ENCODE measurements around the gene BUB1B.
A peak's percentile ranks its signal among the peaks of the same experiment; 100 is the strongest.
"Not testable (repeated sequence)": the region's sequence is repeated elsewhere in the genome, so short reads cannot be mapped to it uniquely, and the experiment has no call there.

The BUB1B gene
- long read RNA-seq, donor 1, partial matches to known transcripts, result 0 of 3 reads
- long read RNA-seq, donor 1, other reads (novel, unspliced or antisense), result 0 of 3 reads
- long read RNA-seq, donor 2, partial matches to known transcripts, result 0 of 2 reads
- long read RNA-seq, donor 2, other reads (novel, unspliced or antisense), result 0 of 2 reads
- long read RNA-seq, donor 3, partial matches to known transcripts, result 0 of 2 reads
- long read RNA-seq, donor 3, other reads (novel, unspliced or antisense), result 0 of 2 reads
- long read RNA-seq, donor 4, partial matches to known transcripts, result 0 of 2 reads
- long read RNA-seq, donor 4, other reads (novel, unspliced or antisense), result 0 of 2 reads
- long read RNA-seq, donor 5, partial matches to known transcripts, result 6 of 8 reads
- long read RNA-seq, donor 5, other reads (novel, unspliced or antisense), result 0 of 8 reads
- long read RNA-seq, donor 6, partial matches to known transcripts, result 0 of 2 reads
- long read RNA-seq, donor 6, other reads (novel, unspliced or antisense), result 0 of 2 reads
- long read RNA-seq, donor 7, result 0 reads
- long read RNA-seq, donor 8, partial matches to known transcripts, result 0 of 1 reads
- long read RNA-seq, donor 8, other reads (novel, unspliced or antisense), result 0 of 1 reads

DNA sequence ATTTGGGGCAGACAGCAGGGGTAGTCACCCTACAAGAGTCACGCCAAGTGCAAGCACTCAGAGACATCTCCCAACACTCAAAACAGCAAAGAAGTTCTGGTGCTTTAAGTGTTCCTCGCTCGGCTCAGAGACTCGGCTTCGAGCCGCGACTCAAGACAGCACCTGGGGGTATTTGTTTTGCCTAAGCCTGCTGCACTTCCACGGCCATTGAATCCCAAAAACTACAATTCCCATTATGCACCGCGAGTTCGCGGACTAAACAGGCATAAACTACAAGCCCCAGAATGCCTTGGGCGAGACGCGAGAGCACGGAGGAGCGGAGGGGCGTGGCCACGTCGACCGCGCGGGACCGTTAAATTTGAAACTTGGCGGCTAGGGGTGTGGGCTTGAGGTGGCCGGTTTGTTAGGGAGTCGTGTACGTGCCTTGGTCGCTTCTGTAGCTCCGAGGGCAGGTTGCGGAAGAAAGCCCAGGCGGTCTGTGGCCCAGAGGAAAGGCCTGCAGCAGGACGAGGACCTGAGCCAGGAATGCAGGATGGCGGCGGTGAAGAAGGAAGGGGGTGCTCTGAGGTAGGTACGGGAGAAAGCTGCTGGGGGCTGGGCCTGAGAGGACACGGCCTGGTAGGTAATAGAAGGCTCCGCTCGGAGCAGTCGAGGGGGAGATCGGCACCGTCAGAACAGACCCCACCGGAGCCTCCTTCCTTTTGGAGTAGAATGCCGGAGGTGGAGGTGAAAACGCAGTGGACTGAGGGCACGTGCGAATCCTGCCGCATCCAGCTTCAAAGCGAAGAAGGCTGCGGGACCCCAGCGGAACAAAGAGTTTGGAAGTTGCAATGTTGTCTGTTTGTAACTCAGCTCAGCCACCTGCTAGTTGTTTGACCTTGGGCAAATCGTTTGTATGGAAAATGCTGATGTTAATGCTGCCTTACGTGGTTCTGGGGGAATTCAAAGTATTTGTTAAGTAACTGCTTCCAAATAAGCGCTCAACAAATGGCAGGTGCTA lies at the start of gene BUB1B:
Gene BUB1B (plus strand): TSS at position 381 of the 1,000 bp plus-strand sequence. CDS start 152 bp downstream, at position 533.
- peak; percentile 92 for DNase-seq

DNA sequence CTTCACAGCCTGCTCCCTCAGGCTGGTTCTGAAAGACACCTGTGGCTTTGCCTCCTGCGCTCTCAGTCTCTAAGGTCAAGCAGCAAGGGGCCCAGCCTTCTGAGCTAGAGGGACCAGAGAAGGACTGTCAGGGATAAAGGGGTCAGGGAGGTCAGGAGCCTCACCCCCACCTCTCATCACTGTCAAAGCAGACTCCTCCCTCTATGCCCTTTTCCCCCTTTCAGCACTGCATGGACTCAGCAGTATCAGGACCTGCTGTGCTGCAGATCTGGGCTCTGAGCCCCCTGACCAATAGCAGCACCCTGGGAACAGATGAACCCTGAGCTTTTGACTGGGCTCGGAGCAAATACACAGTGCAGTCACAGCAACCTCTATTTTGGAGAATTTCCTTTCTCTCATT lies 49.0 kb upstream of the BUB1B start:
- DNase-seq, result no peak

GRCh38 chr15:40112789-40113188 lies 48.1 kb upstream of the BUB1B start:
- DNase-seq, result no peak

DNA sequence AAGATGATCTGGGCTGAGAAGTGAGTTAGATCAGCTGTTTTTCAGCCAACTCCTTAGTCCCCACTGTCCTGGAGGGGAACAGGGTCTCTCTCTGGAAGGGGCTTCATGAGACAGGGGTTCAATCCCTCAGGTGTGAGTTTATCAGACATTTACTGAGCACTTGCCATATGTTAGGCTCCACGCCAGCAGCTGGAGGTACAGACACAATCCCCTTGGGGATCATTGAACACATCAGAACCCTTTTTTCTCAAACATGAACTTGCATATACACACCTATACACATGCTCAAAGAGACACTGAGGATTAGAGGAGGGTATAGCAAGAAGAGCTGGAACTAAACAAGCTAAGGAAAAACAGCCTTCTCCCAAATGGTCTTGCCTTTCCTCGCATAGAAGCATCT lies 46.7 kb upstream of the BUB1B start:
- DNase-seq, result no peak

GRCh38 chr15:40115106-40115505 lies 45.8 kb upstream of the BUB1B start:
- DNase-seq, result not testable (repeated sequence)

GRCh38 chr15:40115670-40116093 lies 45.2 kb upstream of the BUB1B start:
- no peak for DNase-seq

DNA sequence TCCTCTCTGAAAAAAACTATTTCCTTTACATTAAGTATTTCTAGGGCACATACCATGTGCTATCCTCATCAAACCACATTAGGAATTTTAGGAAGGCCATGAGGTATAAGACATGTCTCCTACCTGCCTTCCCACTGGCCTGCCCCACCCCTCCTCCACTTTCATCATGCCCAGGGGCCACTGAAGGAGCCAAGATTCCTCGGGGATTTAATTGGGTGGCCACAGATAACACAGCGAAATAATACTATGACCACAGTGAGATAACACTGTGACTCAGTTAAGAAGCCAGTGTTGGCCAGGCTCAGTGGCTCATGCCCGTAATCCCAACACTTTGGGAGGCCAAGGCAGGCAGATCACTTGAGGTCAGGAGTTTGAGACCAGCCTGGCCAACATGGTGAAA lies 42.4 kb upstream of the BUB1B start:
- no peak for DNase-seq

GRCh38 chr15:40121911-40122638 lies 38.8 kb upstream of the BUB1B start:
- DNase-seq, result no peak

DNA sequence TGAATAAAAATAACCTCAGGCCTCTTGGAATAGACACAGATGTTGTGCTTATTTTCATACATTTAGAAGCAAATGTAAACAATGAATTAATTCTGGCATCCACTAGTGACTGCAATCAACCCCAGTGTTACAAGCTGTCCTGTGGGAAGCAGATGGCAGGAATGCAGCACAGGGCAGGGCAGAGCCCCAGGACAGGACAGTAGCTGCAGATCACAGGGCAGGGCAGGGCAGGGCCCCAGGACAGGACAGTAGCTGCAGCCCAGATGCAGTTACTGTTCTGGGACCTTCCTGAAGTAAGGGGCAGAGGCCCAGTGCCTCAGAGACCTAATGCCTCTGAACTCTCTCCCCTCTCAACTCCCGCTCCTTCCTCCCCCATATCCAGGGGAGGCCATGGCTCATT lies 37.9 kb upstream of the BUB1B start:
- DNase-seq, result not testable (repeated sequence)

- not testable (repeated sequence) for DNase-seq
These were observed 37.0 kb upstream of the BUB1B start for GRCh38 chr15:40123863-40124262.

DNA sequence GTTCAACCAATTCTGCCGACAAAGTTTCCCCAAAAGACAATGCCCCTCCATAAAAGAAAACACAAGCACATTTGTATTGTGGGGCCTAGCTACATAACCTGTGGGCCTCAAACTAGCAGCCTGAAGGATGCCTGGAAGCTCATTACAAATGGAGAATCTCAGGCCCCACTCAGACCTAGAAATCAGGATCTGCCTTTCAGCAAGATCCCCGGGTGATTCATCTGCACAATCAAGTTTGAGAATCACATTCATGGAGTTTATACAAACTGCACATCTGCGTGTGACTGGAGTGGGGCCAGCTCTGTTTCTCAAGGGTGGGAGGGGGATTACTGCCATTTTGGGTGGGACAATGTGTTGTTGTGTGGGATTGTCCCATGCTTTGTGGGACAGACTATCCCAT lies 36.5 kb upstream of the BUB1B start:
- DNase-seq, result not testable (repeated sequence)

DNA sequence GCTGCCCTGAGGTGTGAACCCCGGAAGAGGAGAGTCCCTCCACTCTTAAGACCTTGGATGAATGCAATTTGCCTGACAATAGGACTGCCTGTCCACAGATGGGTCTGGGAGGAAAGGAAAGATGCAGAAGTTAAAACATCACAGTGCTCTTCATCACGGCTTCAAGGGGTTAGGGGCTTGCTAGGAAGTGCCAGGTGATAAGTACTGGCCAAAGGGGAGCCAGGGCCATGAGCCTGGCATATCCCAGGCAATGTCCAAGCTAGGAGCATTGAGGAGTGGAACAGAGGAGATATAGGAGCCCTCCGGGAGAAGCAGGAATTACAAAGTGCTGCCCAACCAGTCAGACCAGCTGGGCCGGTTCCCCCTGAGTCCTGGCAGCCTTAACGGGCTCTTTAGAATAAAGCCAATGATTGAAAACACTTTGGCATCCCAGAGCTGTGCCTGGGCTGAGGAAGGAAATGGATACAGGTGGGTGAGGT lies 36.0 kb upstream of the BUB1B start:
- not testable (repeated sequence) for DNase-seq

GRCh38 chr15:40125950-40126349 lies 34.9 kb upstream of the BUB1B start:
- DNase-seq, result no peak

DNA sequence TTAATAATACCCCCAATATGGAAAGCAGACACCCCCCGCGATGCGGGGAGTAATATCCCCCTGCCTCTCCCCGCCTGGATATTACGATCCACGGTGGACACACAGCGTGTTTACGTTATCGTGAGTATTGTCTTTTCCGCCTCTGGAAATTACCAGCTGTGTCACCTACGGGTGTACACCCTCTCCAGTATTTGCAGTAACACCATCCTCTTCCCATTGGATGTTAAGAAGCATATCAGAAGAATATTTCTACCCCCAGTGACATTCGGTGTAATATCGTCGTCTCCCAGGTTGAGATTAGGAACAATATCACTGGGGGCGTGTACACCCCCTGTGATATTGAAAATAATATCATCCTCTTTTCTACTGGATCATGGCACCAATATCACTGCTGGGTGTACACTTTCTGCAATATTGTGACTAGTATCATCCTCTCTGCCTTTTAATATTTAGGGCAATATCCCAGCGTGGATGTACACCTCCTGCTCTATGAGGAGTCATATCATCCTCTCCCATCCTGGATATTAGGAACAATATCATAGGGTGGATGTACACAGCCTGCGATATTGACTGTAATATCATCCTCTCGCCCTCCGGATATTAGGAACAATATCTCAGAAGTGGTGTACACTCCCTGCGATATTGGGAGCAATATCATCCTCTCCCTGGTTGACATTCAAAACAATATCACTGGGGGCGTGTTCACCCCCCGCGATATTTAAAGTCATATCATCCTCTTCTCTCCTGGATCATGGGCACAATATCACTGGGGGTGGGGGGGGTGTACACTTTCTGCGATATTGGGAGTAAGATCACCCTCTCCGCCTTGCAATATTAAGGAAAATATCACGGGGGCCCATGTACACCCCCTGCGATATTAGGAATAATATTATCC lies 31.9 kb upstream of the BUB1B start:
- no peak for DNase-seq

DNA sequence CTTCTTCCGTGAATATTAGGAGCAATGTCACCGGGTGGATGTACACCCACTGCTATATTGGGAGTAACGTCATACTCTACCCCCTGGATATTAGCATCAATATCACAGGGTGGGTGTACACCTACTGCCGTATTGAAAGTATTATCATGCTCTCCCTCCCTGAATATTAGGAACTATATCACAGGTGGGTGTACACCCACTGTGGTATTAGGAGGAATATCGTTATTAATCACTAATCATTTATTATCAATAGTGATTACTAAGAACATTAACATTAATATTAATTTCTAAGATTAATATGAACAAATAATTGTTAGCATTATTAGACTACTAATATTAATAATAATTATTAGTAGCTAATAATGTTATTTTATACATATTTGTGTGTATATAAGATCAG lies 30.8 kb upstream of the BUB1B start:
- DNase-seq, result no peak

- DNase-seq, result no peak
These were observed 29.9 kb upstream of the BUB1B start for GRCh38 chr15:40130799-40131502.

DNA sequence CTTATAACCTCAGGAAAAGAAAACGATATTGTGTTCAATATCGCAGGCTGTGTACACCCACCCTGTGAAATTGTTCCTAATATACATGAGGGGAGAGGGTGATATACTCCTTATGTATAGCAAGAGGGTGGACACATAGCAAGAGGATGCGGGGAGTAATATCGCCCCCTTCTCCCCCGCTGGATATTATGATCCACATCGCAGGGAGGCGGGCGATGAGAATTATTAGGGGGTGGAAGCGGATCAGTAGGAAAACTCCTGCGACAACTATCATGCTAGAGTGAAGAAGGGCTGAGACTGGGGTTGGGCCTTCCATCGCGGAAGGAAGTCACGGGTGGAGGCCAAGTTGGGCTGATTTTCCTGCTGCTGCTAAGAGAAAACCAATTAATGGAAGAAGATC lies 27.3 kb upstream of the BUB1B start:
- DNase-seq, result no peak

DNA sequence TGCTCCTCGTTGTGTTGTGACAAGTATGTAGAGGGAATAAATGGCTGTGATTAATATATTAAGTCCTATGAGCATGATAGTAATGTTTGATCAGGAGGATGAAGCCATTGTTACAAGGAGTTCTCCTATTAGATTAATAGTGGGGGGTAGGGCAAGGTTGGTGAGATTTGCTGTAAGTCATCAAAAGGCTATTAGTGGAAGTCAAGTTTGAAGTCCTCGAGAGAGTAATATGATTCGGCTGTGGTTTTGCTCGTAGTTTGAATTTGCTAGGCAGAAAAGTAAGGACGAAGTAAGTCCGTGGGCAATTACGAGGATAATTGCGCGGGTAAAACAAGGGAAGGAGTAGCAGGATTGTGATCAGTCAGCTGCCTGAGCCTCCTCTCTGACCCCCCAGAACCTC lies 26.0 kb upstream of the BUB1B start:
- no peak for DNase-seq

DNA sequence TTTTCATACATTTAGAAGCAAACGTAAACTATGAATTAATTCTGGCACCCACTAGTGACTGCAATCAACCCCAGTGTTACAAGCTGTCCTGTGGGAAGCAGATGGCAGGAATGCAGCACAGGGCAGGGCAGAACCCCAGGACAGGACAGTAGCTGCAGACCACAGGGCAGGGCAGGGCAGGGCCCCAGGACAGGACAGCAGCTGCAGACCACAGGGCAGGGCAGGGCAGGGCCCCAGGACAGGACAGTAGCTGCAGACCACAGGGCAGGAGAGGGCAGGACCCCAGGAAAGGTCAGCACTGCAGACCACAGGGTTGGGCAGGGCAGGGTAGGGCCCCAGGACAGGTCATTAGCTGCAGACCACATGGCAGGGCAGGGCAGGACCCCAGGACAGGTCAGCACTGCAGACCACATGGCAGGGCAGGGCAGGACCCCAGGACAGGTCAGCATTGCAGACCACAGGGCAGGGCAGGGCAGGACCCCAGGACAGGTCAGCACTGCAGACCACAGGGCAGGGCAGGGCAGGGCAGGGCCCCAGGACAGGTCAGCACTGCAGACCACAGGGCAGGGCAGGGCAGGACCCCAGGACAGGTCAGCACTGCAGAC lies 24.9 kb upstream of the BUB1B start:
- not testable (repeated sequence) for DNase-seq
